Skeletal muscle cell (primary cell): ENCODE results near the gene ZNF438.
A peak's percentile ranks its signal among the peaks of the same experiment; 100 is the strongest.
"Not testable (repeated sequence)": the region's sequence is repeated elsewhere in the genome, so short reads cannot be mapped to it uniquely, and the experiment has no call there.

Experiments
- DNase-seq: peaks from one replicate; pipeline ENCODE4 v3.0.0-alpha.2; 2010; ENCODE audit warnings: low read depth
- H3K4me3 ChIP-seq: 2 replicates; pipeline ENCODE4 v1.5.1; 2011; ENCODE audit warnings: low read depth, mild to moderate bottlenecking, control low read depth, low read length, moderate library complexity

The ZNF438 gene

GRCh38 chr10:30803892-30804322 is 227.8 kb downstream of the ZNF438 start:
- DNase-seq: peak; percentile 86
- H3K4me3 ChIP-seq: no peak overlapping the region

DNA sequence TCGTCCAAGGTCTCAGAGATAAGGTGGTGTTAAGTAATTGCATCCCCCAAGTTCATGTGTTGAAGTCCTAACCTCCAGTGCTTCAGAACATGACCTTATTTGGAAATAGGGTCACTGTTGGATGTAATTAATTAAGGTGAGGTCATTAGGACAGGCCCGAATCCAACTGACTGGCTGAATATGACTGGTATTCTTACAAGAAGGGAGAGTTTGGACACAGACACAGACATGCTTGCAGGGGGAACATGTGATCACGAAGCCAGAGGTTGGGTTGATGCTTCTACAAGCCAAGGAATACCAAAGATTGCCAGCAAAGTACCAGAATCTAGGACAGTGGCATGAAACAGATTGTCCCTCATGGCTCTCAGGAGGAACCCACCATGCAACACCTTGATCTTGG is 228.6 kb downstream of the ZNF438 start:
- DNase-seq: no peak
- H3K4me3 ChIP-seq: no peak overlapping the region

DNA sequence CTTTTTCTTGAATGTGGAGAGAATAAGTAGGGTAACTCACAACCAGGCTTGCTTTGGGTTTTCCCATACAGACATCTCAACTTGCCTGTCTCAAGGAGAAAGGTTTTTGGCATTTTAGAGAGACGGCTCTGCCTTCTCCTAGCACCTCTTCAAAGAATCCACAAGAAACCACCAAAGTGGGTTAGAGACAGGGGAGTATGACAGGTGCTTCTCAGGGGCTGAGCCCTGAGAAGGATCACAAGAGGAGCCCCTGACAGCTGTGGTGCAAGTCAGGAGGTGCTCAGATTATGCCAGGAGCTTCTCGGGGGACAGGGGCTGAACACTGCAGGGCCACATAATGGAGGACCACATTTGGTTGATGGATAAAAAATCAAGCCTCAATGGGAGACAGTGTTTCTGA is 231.3 kb downstream of the ZNF438 start:
- no peak for DNase-seq
- H3K4me3 ChIP-seq: no peak overlapping the region

- DNase-seq: no peak
- H3K4me3 ChIP-seq: no peak overlapping the region
Observed at GRCh38 chr10:30798646-30799185, 232.9 kb downstream of the ZNF438 start.

DNA sequence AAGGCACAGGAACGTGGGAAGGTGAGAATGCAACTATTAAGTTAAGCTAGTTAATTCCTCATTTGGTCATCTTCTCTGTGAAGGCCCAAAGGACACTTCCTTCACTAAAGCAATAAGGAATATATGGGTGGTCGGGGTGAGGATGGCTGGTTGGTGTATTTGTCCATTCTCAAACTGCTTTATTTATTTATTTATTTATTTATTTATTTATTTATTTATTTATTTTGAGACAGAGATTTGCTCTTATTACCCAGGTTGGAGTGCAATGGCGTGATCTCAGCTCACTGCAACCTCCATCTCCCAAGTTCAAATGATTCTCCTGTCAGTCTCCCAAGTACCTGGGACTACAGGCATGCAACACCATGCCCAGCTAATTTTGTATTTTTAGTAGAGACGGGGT is 236.6 kb downstream of the ZNF438 start:
- not testable (repeated sequence) for H3K4me3 ChIP-seq, DNase-seq
